CD14-positive monocyte (primary cell): Measurements from ENCODE around the gene DHRS3. TPM values are rescaled to one million over a fixed set of nuclear protein-coding genes. Genes with fewer than 3 reads are reported as not detected.

Source experiments
- DNase-seq, 3 donors: peaks; one replicate each; pipeline ENCODE4 v3.0.0-alpha.2; 2011 to 2022
- H2AFZ ChIP-seq: 2 replicates; pipeline ENCODE4 v1.6.0; 2012; ENCODE audit warnings: mild to moderate bottlenecking, low read depth, low read length, inconsistent platforms; ENCODE audit not compliant: insufficient read depth, poor library complexity, severe bottlenecking
- H3K27ac ChIP-seq, 2 donors: 1 replicate in 1 of 2; 2 replicates in 1 of 2; pipeline ENCODE4 v1.5.1; 2012 to 2013; ENCODE audit warnings: low read length in 2 of 2, control low read depth in 1 of 2, inconsistent platforms in 1 of 2, low read depth in 1 of 2, mild to moderate bottlenecking in 1 of 2
- H3K27me3 ChIP-seq, 2 donors: one replicate each; pipeline versions ENCODE4 v1.6.0 to v1.6.1; 2011 to 2013; ENCODE audit warnings: low read length in 2 of 2; ENCODE audit not compliant: control insufficient read depth in 2 of 2, insufficient read depth in 2 of 2
- H3K36me3 ChIP-seq, 2 donors: replicated peaks in 1 of 2; 1 replicate in 1 of 2; 2 replicates in 1 of 2; pipeline versions ENCODE4 v1.5.1 to v1.6.1; 2012 to 2013; ENCODE audit warnings: low read length in 2 of 2, control low read depth in 1 of 2, inconsistent platforms in 1 of 2, mild to moderate bottlenecking in 1 of 2; ENCODE audit not compliant: insufficient read depth in 2 of 2, control insufficient read depth in 1 of 2
- H3K4me1 ChIP-seq, 2 donors: 1 replicate in 1 of 2; 2 replicates in 1 of 2; pipeline versions ENCODE4 v1.5.1 to v1.6.1; 2012 to 2013; ENCODE audit warnings: low read length in 2 of 2, control low read depth in 1 of 2, inconsistent platforms in 1 of 2, mild to moderate bottlenecking in 1 of 2, moderate library complexity in 1 of 2; ENCODE audit not compliant: insufficient read depth in 2 of 2, control insufficient read depth in 1 of 2
- H3K4me2 ChIP-seq: replicated peaks from 2 replicates; pipeline ENCODE3; 2012; ENCODE audit warnings: low read length, moderate library complexity, mild to moderate bottlenecking; ENCODE audit not compliant: poor library complexity, severe bottlenecking; ENCODE audit errors: extremely low read depth
- H3K4me3 ChIP-seq, 3 experiments: fragments of 200-600 bp in 1 of 3; sonication (generic) in 1 of 3; replicated peaks in 1 of 3; 1 replicate in 2 of 3; 2 replicates in 1 of 3; pipeline ENCODE4 v1.5.1; 2011 to 2013; ENCODE audit warnings: low read length in 3 of 3, mild to moderate bottlenecking in 3 of 3, control low read depth in 2 of 3, low read depth in 2 of 3, inconsistent platforms in 1 of 3, moderate library complexity in 1 of 3
- H3K79me2 ChIP-seq: 2 replicates; pipeline ENCODE4 v1.6.0; 2012; ENCODE audit warnings: mild to moderate bottlenecking, control low read depth, inconsistent platforms, low read length, moderate library complexity; ENCODE audit not compliant: insufficient read depth
- H3K9ac ChIP-seq: 2 replicates; pipeline ENCODE4 v1.6.0; 2017; ENCODE audit warnings: low read length, mild to moderate bottlenecking; ENCODE audit not compliant: insufficient read depth, poor library complexity, severe bottlenecking
- H3K9me3 ChIP-seq, 2 donors: replicated peaks in 1 of 2; 1 replicate in 1 of 2; 2 replicates in 1 of 2; pipeline versions ENCODE4 v1.5.1 to v1.6.1; 2012 to 2013; ENCODE audit warnings: low read length in 2 of 2, control low read depth in 1 of 2; ENCODE audit not compliant: control insufficient read depth in 1 of 2, insufficient read depth in 1 of 2
- H4K20me1 ChIP-seq: 2 replicates; pipeline ENCODE4 v1.6.0; 2012; ENCODE audit warnings: mild to moderate bottlenecking, low read length, control low read depth, moderate library complexity; ENCODE audit not compliant: insufficient read depth
- H3K27ac Mint-ChIP-seq, 7 donors: one replicate each; pipeline ENCODE4 v1.8.0; 2020; ENCODE audit warnings: mild to moderate bottlenecking in 7 of 7, mixed read lengths in 7 of 7, moderate library complexity in 6 of 7, inconsistent platforms in 2 of 7
- H3K27me3 Mint-ChIP-seq, 3 donors: one replicate each; pipeline ENCODE4 v1.8.0; 2021 to 2022; ENCODE audit warnings: low read depth in 3 of 3, mild to moderate bottlenecking in 3 of 3, mixed read lengths in 3 of 3, moderate library complexity in 3 of 3, inconsistent platforms in 1 of 3
- H3K36me3 Mint-ChIP-seq, 2 donors: one replicate each; pipeline ENCODE4 v1.8.0; 2020; ENCODE audit warnings: mixed read lengths in 2 of 2, inconsistent platforms in 1 of 2, mild to moderate bottlenecking in 1 of 2
- H3K4me1 Mint-ChIP-seq: one replicate; pipeline ENCODE4 v1.8.0; 2020; ENCODE audit warnings: mild to moderate bottlenecking, mixed read lengths
- H3K4me3 Mint-ChIP-seq, 2 donors: one replicate each; pipeline ENCODE4 v1.8.0; 2020; ENCODE audit warnings: mild to moderate bottlenecking in 2 of 2, mixed read lengths in 2 of 2, moderate library complexity in 1 of 2
- H3K9me3 Mint-ChIP-seq, 7 donors: one replicate each; pipeline ENCODE4 v1.8.0; 2020 to 2022; ENCODE audit warnings: mixed read lengths in 7 of 7, mild to moderate bottlenecking in 6 of 7, moderate library complexity in 6 of 7, inconsistent platforms in 2 of 7
- CTCF ChIP-seq: fragments of 200-600 bp; IDR thresholded peaks from one replicate; pipeline ENCODE4 v1.8.0; 2022; ENCODE audit warnings: antibody characterized with exemption, mild to moderate bottlenecking
- WGBS: methylation state at CpG from one replicate; pipeline ENCODE4 v1.1.5; 2013; ENCODE audit warnings: missing lambda C conversion rate; ENCODE audit not compliant: insufficient coverage; 5-methylcytosine and 5-hydroxymethylcytosine counted together
- intact Hi-C, 2 donors: fragments of 100-400 bp; cut with micrococcal nuclease; formaldehyde crosslinking; loops; one replicate each; pipeline versions ENCODE4 v1.15.0 to v1.15.1; 2023
- polyA plus RNA-seq, 3 donors: library from polyadenylated mRNA; depleted of rRNA in 1 of 3; unstranded in 2 of 3; stranded (reverse) in 1 of 3; fragments of 300-500 nt in 2 of 3; fragments of >200 nt in 1 of 3; fragmentation: Illumina TruSeq in 2 of 3; gene quantifications; 1 replicate in 2 of 3; 2 replicates in 1 of 3; pipeline ENCODE4 v1.2.3, GENCODE V29; 2012 to 2021

DHRS3 gene
- polyA plus RNA-seq, 3 donors, result 0.23 to 0.59 (median 0.29) TPM

GRCh38 chr1:12585536-12585935 is 32.5 kb downstream of the DHRS3 start:
- Histone ChIP-seq H2AFZ (no peak overlapping the region), H3K27ac (no peak overlapping the region), H3K4me2 (no peak overlapping the region), H3K9ac (no peak overlapping the region), H3K36me3 (no peaks in the 10 kb centered on the region), H3K4me1 (no peaks in the 10 kb centered on the region), H3K27me3 (no peaks in the 10 kb centered on the region), H3K9me3 (no peaks in the 10 kb centered on the region), H3K4me3 (no peak overlapping the region), H4K20me1 (no peaks in the 10 kb centered on the region), H3K79me2 (no peaks in the 10 kb centered on the region)
- no peak for DNase-seq
- Mint-ChIP-seq H3K4me1 (no peaks in the 10 kb centered on the region), H3K9me3 (peaks cover 0 to 6% (median 1%) of the 10 kb centered on the region in 7 donors), H3K36me3 (no peaks in the 10 kb centered on the region), H3K27ac (no peak overlapping the region), H3K4me3 (no peak overlapping the region), H3K27me3 (peaks cover 0 to 3% (median 0%) of the 10 kb centered on the region in 3 donors)
- intact Hi-C loops, result loop anchor here in 1 of 2 donors (5.0 kb wide), 1 partner anchor 42 kb away; no protein-coding TSS in a partner anchor
- 97% methylated on average over 3 of the region's 10 CpGs for WGBS
- no peak for TF ChIP-seq CTCF

DNA sequence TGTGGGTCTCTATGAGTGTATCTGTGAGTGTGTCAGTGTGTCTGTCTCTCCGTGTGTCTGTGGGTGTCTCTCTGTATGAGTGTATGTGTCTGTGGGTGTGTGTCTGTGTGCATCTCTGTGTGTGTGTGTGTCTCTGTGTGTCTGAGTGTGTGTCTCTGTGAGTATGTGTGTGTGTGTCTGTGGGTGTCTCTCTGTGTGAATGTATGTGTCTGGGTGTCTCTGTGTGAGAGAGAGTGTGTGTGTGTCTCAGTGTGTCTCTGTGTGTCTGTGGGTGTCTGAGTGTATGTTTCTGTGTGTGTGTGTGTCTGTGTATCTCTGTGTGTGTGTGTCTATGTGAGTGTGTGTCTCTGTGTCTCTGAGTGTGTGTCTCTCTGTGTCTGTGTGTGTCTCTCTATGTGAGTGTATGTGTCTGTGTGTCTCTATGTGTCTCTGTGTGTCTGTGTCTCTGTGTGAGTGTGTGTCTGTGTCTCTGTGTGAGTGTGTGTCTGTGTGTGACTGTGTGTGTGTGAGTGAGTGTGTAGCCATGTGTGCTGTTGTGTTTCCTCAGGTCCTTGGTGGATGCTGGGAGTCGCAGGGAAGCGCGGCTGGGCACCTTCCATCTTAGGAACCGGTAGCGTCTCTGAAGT is 33.0 kb downstream of the DHRS3 start:
- H3K4me1 Mint-ChIP-seq, result no peaks in the 10 kb centered on the region
- intact Hi-C loops, result loop anchor here in 1 of 2 donors (5.0 kb wide), 1 partner anchor 42 kb away; no protein-coding TSS in a partner anchor
- no peaks in the 10 kb centered on the region for H3K36me3 Mint-ChIP-seq
- no peak for DNase-seq
- peaks cover 0 to 6% (median 1%) of the 10 kb centered on the region in 7 donors for H3K9me3 Mint-ChIP-seq
- H3K36me3 ChIP-seq, result no peaks in the 10 kb centered on the region
- peaks cover 0 to 3% (median 0%) of the 10 kb centered on the region in 3 donors for H3K27me3 Mint-ChIP-seq
- no peaks in the 10 kb centered on the region for H3K9me3 ChIP-seq
- no peaks in the 10 kb centered on the region for H3K79me2 ChIP-seq
- H3K4me2 ChIP-seq, result no peak overlapping the region
- H4K20me1 ChIP-seq, result no peaks in the 10 kb centered on the region
- H3K27ac Mint-ChIP-seq, result no peak overlapping the region
- TF ChIP-seq CTCF, result no peak
- H3K4me3 Mint-ChIP-seq, result no peak overlapping the region
- no peak overlapping the region for H3K4me3 ChIP-seq
- no peak overlapping the region for H3K27ac ChIP-seq
- H2AFZ ChIP-seq, result no peak overlapping the region
- H3K27me3 ChIP-seq, result no peaks in the 10 kb centered on the region
- no peak overlapping the region for H3K9ac ChIP-seq
- WGBS, result 93% methylated on average over 4 of the region's 6 CpGs
- no peaks in the 10 kb centered on the region for H3K4me1 ChIP-seq
